HG02840 (cell line): ENCODE data around the gene ST3GAL4.

ENCODE experiments used
- ATAC-seq: cut with Tn5 transposase; IDR thresholded peaks from one replicate; pipeline ENCODE4 v1.9.1; 2021; ENCODE audit warnings: mild to moderate bottlenecking, moderate library complexity, moderate number of reproducible peaks; ENCODE audit not compliant: unreplicated experiment, low FRiP score

Gene ST3GAL4

DNA sequence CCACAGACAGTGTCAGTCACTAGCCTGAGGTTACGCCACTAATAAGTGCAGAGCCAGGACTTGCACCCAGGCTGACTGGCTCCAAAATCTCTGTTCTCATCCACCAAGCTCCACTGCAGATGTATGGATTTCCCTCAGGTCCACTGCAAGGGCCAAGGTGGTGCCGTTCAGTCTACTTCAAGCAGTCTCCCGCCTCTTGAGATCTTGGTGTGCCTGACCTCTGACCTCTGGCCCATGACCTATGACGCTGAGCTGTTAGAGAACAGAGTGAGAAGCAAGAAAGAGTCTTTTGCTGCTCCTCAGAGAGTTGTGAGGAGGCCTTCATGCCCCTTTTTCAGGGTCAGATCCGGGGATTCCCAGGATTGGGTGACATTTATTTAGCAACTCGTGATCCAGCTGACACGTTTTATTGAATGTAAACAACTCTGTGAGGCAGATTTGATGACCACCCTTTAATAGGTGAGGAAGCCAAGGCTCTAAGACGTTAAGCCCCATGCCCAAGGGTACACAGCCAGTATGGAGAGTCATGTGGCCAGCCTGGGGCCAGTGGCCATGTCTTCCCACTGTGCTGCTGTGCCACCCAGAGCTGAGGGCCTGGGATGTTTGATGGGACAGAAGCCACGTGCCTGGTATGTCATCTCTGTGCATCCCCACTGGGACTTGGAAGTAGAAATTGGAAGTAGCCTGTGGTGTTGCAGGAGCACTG, 26.4 kb upstream of the ST3GAL4 start:
- ATAC-seq = no peak

DNA sequence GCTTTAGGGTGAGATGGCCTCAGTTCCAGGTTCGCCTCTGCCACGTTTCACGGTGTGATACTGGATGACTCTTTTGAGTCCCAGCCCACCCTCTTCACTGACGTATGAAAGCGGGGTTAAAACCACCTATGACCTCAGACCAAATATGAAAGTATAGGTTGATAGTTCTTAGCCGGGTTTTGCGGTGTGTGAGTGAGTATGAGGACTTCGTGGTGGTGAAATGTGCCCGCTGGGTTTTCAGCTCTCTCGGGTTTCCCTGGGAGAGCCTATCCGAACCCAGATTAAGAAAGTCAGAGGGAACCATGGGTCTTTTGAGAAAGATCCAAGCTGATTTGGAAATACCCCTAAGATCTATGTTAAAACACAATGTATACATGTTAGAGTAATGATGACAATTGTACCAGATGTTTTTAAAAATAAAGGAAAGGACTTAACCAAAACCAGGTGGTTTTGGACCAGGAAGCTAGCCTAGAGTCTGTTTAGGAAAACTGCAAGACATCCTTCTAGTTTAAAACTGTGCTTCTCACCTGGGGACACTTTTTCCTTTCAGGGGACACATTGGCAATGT, 25.8 kb upstream of the ST3GAL4 start:
- no peak for ATAC-seq

GRCh38 chr11:126331286-126331685, 24.2 kb upstream of the ST3GAL4 start:
- no peak for ATAC-seq

- no peak for ATAC-seq
Measured at GRCh38 chr11:126332221-126332711, 23.2 kb upstream of the ST3GAL4 start.

GRCh38 chr11:126333142-126333541, 22.3 kb upstream of the ST3GAL4 start:
- ATAC-seq = no peak

DNA sequence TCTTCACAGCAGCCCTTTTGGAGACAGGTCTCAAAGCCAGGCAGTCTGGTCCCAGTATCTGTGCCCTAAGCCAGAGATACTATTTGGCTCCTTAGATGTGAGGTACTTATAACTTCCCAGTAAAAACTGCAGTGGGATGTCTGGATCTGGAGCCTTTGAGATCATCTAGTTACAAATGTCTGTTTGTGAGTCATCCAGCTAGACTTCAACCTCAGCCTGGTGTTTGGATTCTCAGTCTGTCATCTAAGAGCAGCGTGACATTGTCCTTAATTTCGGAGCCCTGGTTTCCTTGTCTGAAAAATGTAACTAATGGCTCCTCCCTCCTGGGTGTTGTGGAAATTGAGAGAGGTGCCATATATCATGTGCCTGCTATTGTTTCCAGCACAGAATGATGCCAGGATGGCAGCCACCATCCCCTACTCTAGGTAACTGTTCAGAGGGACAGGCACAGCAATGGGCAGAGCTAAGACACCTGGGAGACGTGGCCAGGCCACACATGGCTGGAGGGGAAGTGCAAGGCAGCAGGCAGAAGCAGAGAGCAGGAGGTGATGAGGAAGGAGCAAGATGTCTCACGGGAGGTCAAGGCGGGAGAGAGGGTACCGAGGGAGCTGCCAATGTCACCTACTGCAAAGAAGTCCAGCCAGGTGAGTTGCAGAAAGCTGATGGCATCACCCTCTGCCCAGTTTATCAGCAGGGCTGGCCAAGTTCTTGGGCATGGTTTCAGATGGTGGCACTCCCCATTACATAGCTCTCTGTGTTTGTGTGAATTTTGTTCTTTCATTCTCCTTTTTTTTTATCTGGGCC, 20.6 kb upstream of the ST3GAL4 start:
- ATAC-seq = no peak

DNA sequence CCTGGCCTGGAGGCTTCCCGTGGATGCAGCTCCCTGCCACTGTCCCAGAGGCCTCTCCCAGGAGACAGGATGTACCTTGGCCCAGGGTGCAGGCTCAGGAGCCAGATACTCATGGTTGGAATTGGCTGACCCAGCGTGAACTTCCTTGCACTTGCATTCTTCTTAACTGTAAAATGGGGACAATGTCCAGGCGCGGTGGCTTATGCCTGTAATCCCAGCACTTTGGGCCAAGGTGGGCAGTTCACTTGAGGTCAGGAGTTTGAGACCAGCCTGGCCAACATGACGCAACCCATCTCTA, 20.1 kb upstream of the ST3GAL4 start:
- no peak for ATAC-seq

- no peak for ATAC-seq
Measured at GRCh38 chr11:126336138-126336541, 19.3 kb upstream of the ST3GAL4 start.

DNA sequence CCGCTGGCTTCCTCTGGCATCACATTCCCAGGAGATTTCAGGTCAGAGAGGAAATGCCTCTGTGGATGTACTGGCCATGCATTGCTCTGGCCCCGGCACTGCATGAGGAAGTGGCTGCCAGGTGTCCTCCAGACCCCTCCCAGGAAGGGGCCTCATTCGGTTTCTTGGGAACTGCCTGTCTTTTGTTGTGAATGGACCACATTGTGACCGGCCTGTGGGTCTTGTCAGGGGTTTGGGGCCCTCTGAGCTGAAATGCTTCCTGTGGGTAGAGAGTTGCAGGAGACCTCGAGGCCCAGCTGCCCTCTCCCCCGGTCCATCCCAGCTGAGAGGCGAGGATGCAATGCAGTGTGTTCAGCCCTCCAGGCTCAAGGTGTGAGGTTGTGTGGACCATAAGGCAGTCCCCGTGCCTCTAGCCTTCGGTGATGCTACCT, 18.8 kb upstream of the ST3GAL4 start:
- ATAC-seq = no peak

- no peak for ATAC-seq
Measured at GRCh38 chr11:126337126-126337473, 18.4 kb upstream of the ST3GAL4 start.

GRCh38 chr11:126337474-126338241, 17.8 kb upstream of the ST3GAL4 start:
- no peak for ATAC-seq

DNA sequence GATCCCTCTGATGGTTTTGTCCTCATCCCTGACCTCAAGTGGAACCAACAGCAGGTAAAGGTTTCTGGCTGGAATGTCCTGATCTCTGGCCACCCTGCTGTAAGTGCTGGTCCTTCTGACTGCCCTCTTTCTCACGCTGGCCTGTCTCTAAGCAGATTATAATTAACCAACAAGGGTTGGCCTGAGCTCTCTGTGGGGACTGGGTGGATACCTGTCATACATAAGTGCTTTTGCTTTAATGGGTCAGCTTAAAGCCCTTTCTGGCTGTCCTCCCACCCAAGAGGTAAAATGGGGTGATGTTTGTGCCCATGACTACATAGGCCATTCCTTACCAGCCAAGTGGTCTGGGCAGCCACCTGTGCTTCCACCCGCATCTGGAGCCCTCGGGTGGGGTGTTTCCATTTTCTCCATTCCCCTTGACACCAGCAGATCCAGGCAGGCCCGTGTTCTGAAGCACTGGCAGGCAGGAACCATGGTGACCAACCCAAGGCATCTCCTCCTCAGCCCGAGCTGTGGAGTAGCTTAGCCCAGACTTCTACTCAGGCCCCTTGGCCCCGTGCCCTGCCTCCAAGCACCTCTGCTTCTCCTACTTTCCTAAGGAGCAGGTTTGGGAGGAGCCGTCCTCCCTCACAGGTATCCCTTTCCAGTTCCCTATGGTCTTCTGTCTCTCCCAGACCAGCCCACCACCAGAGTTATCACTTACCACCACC, 17.0 kb upstream of the ST3GAL4 start:
- ATAC-seq = no peak

DNA sequence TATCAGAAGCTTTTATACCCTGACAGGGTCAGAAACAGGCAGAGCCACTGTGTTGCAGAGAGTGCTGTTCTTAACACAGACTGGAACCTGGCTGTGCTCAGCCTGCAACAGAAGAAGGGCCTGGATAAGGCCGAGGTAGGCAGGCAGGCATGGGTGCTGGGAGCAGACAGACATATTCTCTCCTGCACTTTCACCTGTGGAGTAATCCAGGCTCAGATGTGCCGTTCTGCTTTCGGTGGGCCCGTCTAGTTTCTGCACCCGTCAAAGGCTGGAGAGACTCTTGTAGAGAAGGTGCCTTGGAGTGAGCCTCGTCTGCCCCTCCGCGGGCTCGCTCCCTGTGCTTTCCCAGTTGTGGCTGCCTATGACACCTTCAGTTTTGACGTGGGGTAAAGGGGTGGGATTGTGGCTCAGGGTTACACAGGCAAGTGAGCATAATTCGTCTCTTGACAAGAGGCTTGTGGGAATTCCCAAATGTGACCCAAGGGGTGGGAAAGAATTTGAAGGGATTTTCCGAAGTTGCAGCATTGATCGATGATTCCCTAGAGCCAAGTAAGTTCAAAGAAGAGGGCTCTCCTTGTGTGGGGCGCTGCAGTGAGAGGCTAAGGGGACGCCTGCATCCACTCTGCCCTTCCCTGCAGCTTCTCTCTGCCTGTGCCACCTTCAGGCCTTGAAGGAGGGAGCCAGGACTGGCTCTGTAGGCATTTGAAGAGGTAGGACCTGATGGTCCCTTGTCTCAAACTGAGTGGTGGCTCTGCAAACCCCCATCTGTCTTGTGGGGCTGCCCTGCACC, 16.2 kb upstream of the ST3GAL4 start:
- ATAC-seq = no peak

- no peak for ATAC-seq
Measured at GRCh38 chr11:126339863-126340434, 15.5 kb upstream of the ST3GAL4 start.

- no peak for ATAC-seq
Measured at GRCh38 chr11:126340960-126341606, 14.4 kb upstream of the ST3GAL4 start.

- no peak for ATAC-seq
Measured at GRCh38 chr11:126341760-126342161, 13.7 kb upstream of the ST3GAL4 start.

DNA sequence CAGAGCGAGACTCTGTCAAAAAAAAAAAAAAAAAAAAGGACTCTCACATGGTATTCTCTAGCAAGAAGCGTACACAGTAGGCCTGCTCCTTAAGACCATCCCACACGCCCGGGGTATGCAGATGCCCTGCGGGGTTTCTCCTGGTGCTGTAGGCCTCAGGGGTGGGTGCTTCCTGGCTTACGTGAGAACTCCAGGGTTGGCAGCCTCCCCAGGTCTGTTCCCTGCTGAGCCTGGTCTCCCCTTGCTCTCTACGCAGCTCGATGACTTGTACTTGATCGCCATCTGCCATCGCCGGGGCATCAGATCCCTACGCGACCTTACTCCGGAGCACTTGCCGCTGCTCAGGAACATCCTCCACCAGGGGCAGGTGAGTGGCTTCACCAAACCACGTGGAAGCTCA, 12.4 kb upstream of the ST3GAL4 start:
- no peak for ATAC-seq

DNA sequence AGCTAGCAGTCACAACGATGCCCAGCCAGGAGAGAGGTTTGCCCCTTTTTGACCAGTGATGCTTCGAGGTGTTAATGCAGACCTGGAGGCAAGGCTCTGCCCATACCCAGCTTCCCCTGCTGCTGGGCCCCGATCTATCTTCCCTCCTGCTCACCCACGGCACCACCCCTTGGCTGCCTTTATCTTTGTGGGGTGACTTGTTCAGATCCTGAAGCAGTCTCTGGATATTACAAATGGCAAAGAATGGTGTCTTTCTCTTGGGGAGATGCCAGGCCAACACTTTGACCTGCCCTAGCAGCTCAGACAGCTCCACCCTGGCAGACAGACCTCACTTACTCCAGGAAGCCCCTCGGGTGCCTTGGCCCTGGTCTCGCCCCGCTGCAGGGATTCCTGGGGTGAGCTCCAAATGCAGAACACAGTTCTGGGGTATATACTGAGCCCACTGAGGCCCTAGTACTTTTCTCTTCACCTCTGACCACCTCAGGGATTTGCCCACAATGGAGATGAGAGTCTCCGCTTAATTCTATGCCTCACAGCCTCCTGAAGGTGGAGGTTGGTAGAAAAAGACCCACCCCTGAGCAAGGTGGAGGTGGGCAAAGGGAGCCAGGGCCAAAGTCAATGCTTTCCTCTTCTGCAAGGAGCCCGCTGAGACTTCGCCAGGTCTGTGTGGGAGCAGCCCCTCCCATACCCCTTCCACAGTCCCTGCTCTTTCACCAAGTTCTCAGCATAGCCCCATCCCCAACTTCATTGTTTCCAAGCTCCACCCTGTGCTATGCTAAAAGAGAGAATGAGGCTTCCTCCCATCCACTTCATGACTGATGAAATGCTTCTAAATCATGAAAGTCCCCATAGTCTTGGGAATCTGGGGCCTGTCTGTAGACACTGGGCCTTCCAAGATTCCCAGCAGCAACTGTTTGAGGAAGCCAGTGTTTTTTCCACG, 11.1 kb upstream of the ST3GAL4 start:
- ATAC-seq = no peak
